SKM-1 treated with dmso at 0.1 percent for 144 hours (cell line): ENCODE data around the gene EHD3.

Source experiments
- DNase-seq: peaks from one replicate; lab custom pipeline; 2025; ENCODE audit not compliant: unreplicated experiment; lab: John Stamatoyannopoulos, UW

EHD3 gene

DNA sequence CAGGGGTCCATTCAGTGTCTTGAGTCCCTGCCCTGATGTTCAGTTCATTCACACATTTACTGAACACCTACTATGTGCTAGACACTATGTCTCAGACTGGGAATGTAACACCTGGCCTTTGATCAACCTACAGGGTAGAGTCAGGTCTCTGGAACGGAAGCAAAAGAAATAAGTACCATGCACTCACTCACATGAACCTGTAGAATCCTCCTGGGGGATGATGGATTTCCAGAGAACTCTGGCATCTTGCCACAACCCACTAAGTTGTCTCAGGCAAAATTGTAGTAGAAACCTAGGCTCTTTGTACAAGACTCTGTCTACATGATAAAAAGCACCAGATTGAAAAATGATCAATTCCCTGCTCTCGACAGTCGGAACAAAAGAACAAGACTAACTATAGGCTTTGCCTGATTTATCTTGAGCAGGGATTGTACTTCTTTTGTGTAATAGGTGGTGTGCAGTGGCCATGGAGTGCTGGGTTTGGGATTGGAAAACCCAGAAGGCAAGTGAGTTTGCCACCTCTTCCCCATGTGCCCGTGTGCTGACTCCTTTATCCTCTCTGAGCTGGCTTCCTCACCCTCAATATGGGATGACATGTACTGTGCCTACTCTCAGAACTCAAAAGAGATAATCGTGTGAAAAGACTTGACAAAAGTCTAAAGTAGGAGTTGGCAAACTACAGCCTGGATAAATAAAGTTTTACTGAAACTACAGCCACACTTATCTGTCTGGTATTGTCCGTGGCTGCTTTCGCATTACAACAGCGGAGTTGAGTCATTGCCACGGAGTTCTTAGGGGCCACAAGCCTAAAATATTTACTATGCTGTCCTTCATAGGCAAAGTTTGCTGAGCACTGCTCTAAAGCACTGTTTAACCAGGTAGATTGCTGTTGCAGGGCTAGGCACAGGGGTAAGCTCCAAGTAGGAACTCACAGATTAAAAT, 21.0 kb upstream of the EHD3 start:
- no peak for DNase-seq

DNA sequence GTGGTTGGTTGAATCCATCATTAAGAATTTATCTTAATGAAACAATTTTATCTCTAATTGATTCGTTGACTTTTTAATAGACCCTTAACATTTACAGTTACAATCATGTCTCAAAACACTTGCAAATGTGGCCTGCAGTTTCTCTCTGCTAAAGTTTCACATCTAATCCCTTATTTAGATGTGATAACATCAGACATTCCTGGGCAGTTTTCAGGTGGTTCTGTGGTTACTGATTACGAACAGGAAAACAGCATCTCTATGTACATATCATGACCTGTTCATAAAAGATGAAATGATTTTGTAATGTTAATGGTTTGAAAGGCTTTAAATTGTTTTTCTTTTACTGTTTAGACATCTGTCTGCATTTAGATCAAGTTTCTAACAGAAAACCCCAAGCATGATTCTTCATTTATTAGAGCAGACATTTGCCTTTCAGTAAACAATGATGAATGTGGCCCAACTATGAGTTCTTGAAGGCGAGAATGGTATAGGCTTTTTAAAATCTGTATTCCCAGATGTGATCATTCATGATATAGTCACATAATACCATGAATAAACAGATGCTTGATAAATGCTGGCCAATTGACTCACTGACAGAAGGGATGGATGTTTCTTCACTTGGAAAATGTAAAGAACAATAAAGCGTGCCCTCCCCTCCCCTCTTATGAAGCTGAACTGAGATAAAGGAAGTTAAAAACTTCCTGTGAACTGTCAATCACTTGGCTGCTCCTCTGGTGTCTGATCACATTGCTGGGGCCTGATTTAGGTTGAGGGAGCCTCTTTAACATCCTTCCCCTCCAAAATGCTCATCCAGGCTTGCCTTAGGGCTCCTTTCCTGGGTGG, 20.1 kb upstream of the EHD3 start:
- no peak for DNase-seq

DNA sequence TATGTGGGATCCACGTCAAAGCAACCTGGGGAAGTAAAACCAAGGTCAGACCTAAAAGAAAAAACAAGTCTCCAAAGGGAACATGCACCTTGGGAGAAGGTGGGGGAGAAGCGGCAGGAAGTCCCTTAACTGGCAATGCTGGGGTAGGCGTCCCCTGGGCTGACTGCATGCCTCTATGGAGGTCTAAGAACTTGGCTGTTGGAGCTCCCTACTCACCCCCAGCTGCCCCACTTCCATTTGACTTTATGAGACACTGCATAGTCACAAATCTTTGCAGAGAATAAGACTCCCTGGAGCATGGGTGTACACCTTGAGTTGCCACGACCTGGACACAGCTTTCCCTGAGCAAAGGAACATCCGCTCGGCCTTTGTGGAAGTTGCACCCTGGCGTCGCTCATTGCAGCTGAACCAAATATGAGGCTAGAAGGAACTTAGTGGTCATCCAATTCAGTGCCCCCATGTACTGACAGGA, 19.5 kb upstream of the EHD3 start:
- no peak for DNase-seq

DNA sequence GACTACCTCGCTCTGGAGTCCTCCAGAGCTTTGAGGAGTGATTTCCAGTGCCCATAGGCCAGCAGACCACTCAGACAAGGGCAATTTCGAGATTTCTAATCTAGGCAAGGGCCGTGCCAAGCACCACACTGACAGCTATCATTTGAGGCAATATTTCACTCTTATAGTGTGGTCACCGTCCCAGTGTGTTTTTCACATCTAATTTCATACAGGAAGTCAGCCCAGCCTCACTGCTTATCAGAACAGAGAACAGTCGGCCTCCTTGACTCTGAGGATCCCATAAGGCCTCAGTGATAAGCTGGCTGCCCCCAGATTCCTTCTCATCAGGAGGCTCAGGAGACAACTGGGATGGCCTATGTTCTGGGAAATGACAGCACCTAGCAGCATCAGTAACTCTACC, 17.2 kb upstream of the EHD3 start:
- DNase-seq = no peak

DNA sequence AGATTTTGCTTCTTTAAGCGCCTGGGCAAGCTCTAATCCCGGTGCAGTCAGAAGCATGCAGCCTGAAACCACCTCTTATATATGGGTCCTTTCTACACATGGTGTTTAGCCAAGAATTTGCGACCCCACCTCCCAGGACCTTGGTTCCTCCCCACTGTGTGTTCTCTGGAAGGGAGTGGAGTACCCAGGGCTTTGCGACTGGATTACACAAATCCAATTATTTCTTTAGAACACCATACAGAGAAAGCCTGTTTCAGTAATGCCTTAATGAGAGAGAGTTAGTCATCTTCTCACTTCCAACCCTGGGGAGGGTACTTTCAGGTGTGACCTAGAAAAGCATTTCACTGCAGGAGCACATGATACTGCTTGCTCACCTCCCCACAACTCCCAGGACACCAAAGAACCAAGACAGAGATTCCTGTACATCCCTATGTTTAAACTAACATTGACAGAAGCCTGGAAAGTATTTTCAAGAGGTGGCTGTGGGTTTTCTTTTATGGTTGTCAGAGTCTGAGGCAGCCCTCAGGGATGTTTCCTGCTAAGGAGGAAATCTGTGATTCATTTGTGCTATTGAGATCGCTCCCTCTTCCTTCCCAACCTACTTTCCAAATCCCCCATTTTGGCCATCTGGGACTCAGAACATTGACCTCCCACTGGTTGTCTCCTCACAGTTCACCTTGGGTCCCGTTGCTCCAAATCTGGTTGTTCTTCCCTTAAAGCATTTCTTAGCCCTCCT, 16.3 kb upstream of the EHD3 start, which contains the start of gene CAPN14:
TSS of gene CAPN14 (minus strand) at position 51 of the 736 bp plus-strand sequence. CDS start 12,068 bp downstream, outside the sequence.
- no peak for DNase-seq

DNA sequence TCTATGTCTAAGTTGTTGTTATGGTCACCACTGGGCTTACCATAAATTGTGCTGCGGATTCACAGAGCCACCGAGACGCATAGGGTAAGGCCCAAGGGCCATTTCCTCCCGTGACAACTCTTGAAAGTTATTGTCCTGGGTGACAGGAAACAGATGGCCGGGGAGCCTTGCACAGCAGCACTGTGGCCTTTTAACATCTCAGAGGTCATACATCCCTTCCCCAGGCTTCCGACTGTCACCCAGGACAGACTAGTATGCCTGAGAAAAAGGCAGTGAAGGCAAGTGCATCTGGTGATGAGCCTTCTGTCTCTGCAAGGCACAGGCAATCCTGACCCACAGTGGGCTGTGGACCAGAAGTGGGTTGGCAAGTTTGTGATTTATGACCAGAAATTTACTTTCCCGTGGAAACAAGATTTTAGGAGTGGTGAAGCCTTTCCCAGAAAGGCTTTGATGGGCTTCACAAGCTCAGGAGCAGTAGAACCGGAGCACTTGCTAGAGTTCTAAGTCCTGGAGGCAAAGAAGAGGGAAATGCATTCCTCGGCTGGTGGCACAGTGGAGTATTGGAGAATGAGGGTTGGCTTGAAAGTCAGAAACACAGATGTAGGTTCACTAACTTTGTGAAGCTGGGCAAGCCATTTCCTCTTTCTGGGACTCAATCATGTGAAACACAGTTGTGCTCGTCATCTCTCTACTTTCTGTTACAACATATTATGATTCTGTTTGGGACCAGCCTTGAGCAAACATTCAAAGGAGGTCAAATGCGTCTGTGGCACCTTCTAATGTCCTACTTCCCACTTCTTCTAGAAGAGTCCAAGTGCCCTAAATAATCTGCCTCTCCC, 14.6 kb upstream of the EHD3 start:
- peak; percentile 58 for DNase-seq

DNA sequence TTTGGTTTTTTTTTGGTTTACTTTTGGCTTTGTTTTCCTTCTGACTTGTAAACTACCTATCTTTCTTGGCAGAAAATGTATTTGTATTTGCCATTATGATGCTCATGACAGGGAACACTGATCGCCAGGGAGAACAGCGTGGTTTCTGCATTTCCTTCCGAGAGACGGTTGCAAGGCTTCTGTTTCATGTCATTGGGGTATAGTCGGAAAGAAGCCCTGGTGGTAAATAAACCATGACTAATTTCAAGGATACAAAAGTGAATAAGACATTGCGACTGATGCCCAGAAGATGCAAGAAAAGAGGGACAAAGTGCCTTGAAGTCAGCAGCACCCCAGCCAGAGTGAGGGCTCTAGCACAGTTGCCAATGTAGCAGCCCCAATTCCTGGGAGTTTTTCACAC, 12.4 kb upstream of the EHD3 start:
- DNase-seq = no peak

DNA sequence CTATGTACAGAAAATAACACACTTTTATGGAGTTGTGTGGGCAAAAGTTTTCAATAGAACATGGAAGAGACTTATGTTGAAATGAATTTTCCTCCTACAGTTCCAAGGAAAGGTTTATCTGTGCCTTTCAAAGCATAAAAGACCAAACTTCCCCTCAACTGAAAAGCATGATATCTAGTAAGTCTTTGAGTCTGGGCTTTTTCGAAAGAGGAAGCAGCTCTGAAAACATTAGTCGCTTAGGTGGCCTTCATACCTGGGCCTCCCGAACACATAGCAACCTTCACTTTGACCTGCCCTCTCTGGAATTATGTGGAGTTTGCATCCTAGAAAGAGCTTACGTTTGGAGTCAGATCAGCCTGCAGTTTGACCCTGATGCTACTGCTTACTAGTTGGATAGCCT, 11.9 kb upstream of the EHD3 start:
- DNase-seq = no peak

DNA sequence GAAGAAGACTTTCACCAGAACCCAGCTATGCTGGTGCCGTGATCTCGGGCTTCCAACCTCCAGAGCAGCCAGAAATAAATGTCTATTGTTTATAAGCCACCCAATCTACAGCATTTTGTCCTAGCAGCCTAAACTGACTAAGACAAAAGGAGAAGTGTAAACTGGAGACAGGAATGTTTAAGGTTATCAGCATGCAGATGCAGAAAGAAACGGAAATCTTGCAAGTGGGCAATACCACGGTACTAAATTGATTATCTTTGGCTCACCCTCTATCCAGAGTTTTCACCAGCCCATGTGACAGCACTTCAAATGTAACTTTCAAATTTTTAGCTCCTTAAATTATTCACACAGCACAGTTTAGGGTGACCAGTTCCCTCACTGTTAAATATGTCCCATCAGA, 10.9 kb upstream of the EHD3 start:
- DNase-seq = no peak

DNA sequence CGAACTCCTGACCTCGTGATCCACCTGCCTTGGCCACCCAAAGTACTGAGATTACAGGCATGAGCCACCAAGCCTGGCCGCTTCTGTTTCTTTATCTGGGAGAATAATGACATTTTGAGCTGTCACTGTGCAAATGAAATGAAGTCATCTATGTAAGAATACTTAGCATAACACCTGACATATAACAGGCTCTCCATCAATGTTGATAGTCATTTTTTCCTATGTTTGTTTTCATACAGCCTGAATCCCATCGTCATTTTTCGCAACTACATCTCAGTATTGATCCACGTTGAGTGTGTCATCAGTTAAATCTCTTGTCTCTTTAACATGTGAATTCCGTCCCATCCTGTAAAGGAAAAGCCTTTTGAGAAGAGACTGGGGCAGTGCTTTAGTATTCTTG, 10.2 kb upstream of the EHD3 start:
- DNase-seq = no peak

DNA sequence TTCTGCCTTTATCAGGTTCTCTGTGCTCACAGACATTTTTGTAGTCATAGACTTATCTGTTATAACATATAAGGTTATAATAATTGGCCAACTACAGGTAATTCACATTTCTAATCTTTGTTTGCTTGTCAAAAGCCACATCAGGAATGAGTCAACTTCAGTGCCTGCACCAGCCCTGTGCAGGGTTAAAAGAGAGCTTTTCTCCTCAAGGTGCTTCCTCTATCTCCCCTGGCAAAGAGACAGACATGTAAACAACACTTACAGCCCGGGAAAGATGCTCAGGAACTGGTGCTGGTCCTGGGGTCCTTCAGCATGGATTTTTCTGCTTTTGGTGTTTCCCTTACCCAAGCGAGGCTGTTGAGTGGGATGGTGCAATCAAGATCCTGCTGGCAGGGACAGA, 7.7 kb upstream of the EHD3 start:
- DNase-seq = no peak

DNA sequence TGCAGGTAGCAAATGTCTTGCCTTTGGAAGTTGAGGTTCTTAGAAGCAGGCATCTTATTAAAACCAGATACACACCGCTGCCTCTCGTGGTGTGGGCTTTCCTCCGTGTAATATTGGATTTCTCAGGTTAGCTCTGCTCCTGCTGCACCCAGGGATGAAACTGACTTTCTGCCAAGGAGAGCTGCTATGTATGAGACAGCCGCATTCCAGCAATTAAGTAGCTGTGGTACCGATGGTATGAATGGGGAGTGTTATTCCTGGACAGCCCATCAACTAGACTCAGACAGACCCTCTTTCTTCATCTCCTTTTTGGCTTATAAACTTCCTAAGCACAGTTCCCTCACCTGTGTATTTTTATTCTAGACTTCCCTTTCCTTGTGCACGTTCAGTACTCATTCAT, 6.8 kb upstream of the EHD3 start:
- DNase-seq = no peak

DNA sequence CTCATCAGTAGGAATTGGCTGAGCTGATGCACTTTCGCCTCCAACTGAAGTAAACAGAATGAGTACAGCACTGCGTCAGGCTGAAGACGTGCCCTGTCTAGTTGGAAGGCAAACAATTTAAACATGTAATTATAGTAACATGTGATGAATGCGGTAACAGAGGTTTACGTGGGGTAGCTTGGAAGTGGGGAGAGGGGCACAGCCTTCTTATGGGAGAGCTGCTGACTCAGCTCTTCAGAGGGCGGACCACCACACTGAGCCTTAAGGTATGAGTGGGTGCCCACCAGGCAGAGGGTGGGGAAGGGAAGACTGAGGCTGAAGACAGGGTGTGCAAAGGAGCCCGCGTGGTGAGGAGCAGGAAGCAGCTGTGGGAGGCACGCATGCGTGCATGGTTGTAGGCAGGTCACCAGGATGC, 6.2 kb upstream of the EHD3 start:
- no peak for DNase-seq

DNA sequence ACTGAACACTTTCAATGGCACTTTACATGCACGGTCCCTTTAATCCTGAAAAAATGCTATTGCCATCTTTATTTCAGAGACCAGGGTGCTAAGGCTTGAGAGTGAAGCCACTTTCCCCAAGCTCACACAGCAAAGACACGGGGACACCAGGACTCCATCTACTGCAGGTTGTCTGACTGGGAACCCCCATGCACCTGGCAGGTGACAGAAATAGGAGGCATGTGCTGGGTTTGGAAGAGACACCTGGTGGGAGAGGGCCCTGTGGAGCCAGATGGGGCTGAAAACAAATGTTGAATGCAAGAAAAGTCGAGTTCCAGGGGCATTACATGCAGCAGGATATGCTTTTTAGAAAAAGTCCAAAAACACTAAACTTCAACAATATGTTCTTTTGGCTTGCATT, 5.2 kb upstream of the EHD3 start:
- DNase-seq = no peak

DNA sequence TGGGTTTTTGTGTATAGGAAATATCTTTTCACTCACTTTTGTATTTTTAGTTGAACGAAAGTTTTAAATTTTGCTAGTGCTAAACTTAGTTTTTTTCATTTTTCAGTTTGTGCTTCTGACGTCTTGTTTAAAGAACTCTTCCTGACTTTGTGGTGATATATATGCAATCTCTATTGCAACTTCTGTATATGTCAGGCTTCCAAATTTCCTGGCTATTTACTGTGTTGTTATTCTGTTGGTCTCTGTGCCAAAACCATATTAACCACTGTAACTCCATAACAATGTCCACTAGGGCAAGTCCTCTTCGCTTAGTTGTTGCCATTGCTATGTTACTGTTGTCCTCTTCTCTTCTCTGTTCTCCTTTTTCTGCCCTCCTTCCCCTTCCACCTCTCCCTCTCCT, 3.2 kb upstream of the EHD3 start:
- DNase-seq = no peak

DNA sequence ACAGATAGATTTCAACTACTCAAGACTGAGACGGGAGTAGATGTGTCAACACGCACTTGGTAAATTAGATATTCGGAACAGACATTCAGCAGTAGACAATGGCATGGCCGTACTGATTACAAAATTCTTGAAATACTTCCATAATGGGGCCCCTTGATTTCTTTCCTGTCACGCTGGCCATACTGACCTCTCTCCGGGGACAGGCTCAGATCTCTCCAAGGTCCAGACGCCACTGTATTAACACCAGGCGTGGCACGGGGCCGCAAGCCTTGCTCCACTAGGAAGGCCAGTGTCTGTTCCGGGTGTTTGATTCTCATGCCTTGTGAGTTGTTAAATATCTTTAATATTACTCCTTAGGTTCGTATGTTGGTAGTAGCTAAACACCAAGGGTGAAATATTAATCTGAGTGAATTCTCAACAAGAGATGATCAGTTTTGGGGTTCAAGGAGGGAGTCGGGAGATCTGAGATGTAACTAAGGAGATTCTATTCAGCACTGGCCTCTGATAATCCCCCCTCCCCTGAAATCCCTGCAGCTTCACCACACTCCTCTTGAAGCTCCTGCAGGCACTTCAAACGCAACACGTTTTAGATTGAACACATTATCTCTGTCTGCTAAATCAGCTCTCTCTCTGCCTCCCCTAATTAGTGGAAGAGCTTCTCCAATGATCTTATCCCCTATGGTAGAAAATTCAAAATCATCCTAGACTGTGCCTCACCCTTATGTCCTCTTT, 2.2 kb upstream of the EHD3 start:
- no peak for DNase-seq

DNA sequence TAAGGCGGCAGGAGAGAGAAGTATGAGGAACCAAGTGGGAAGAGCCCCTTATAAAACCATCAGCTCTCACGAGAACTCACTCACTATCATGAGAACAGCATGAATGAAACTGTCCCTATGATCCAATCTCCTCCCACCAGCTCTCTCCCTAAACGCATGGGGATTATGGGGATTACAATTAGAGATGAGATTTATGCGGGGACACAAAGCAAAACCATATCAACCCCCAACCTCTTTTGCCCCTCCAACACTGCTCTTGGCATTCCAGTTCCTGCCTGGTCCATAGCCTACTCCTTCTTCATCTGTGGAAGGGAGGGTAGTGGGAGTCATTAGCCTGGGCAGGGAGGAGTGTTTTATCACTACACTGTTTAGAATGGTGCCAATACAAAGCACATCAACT, 1.4 kb upstream of the EHD3 start:
- DNase-seq = no peak

DNA sequence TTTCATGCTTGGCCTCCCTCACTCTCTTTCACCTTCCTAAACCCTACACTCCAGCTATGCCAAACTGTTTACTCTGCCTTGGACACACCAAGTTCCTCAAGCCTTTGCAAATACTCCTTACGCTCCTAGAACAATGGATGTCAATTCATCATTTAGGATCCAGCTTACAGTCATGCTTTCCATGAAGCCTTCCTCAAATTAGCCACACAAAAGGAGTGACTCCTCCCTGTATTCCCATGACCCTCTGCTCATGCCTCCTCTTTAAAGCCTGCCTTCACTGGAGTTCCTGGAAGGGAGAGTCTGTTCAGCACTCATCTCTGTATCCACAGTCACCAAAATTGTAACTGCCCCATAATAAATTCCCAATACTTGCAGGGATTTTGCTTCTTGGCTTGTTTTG, 721 bp upstream of the EHD3 start:
- no peak for DNase-seq

DNA sequence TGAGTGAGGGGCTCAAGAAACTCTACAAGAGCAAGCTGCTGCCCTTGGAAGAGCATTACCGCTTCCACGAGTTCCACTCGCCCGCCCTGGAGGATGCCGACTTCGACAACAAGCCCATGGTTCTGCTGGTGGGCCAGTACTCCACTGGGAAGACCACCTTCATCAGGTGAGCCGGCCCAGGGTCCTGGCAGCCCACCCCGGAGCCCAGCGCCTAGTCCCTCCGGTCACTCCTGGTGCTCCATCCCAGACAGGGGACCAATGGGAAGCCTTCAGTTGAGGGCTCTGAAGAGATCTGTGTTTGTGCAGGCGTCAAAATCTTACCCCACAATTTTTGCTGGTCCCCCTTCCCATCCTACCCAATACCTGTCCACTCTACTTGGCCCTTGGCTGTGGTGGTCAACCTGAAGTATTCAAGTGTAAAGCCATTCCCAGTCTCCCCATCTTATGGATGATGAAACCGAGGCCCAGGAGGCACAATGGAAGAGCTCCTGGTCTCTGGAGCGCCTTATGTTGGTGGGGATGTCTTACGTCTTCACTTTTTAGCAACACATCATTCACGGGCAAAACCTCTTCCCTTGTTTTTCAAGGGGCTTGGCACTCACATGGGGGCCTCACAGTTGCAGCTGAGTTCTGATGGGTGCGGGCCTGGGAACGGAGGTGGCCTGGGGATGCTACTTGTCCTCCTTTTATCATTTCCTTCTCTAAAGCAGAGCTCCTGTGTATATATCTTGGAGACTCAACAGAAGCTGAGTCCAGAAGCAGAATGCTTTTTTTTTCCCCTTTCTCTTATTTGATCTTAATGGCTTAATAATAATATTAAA, 941 bp downstream of the EHD3 start:
- DNase-seq = no peak
